ENCODE data around the gene IFT88. TPM values are rescaled to one million over a fixed set of nuclear protein-coding genes. Genes with fewer than 3 reads are reported as not detected.

IFT88 gene
- polyA plus RNA-seq, 1 donor from 2014 or later, result 32.7 TPM

GRCh38 chr13:20580257-20580656, 13.3 kb downstream of the IFT88 start:
- H3K27ac ChIP-seq (ENCODE audit: low read length), result no peak overlapping the region
- no peak for TF ChIP-seq SMC3 (conservative IDR thresholded peaks at IDR 0.05; ENCODE audit: poor library complexity)
- TF ChIP-seq REST (IDR thresholded peaks at IDR 0.05; ENCODE audit: borderline replicate concordance), result no peak
- TF ChIP-seq MXI1 (conservative IDR thresholded peaks at IDR 0.05; ENCODE audit: poor library complexity, severe bottlenecking), result no peak
- no peak for TF ChIP-seq EP300 (conservative IDR thresholded peaks at IDR 0.05; ENCODE audit: poor library complexity, severe bottlenecking)
- no peak for TF ChIP-seq POLR2AphosphoS5 (IDR thresholded peaks at IDR 0.05)
- TF ChIP-seq RAD21 (conservative IDR thresholded peaks at IDR 0.05), result no peak
- TF ChIP-seq TAF1 (IDR thresholded peaks at IDR 0.05; ENCODE audit: low read depth), result no peak
- no peak for TF ChIP-seq CTCF (IDR thresholded peaks at IDR 0.05; ENCODE audit: poor library complexity, severe bottlenecking)
- no peak for TF ChIP-seq EZH2 (IDR thresholded peaks at IDR 0.05; ENCODE audit: borderline replicate concordance, insufficient read depth, low read length, poor library complexity, severe bottlenecking)
- peaks cover 26% of the 10 kb centered on the region for H3K36me3 ChIP-seq (ENCODE audit: insufficient read depth, low read length)
- no peak overlapping the region for H3K9ac ChIP-seq (ENCODE audit: low read length)
- H3K79me2 ChIP-seq (replicated peaks; ENCODE audit: insufficient read depth, low read length), result peaks cover 3% of the 10 kb centered on the region
- H4K20me1 ChIP-seq (ENCODE audit: insufficient read depth), result no peaks in the 10 kb centered on the region
- no peak overlapping the region for H3K4me3 ChIP-seq (ENCODE audit: low read length)
- H3F3A ChIP-seq (ENCODE audit: insufficient read depth, low read length, poor library complexity, severe bottlenecking), result no peaks in the 10 kb centered on the region
- H3K27me3 ChIP-seq (ENCODE audit: insufficient read depth, low read depth, low read length), result no peaks in the 10 kb centered on the region
- peaks cover 7% of the 10 kb centered on the region for H3K9me3 ChIP-seq (ENCODE audit: low read length)
- H3K4me2 ChIP-seq (ENCODE audit: low read length), result no peak overlapping the region
- H2AFZ ChIP-seq (ENCODE audit: low read depth, low read length), result no peak overlapping the region
- no peaks in the 10 kb centered on the region for H3K9me2 ChIP-seq (ENCODE audit: insufficient read depth, low read length)

- no peaks in the 10 kb centered on the region for H3F3A ChIP-seq (ENCODE audit: insufficient read depth, low read length, poor library complexity, severe bottlenecking)
- no peak overlapping the region for H2AFZ ChIP-seq (ENCODE audit: low read depth, low read length)
- no peak for TF ChIP-seq EZH2 (IDR thresholded peaks at IDR 0.05; ENCODE audit: borderline replicate concordance, insufficient read depth, low read length, poor library complexity, severe bottlenecking)
- no peak for TF ChIP-seq MXI1 (conservative IDR thresholded peaks at IDR 0.05; ENCODE audit: poor library complexity, severe bottlenecking)
- no peak for TF ChIP-seq SMC3 (conservative IDR thresholded peaks at IDR 0.05; ENCODE audit: poor library complexity)
- no peak for TF ChIP-seq CTCF (IDR thresholded peaks at IDR 0.05; ENCODE audit: poor library complexity, severe bottlenecking)
- TF ChIP-seq EP300 (conservative IDR thresholded peaks at IDR 0.05; ENCODE audit: poor library complexity, severe bottlenecking), result no peak
- no peak for TF ChIP-seq TAF1 (IDR thresholded peaks at IDR 0.05; ENCODE audit: low read depth)
- no peak for TF ChIP-seq RAD21 (conservative IDR thresholded peaks at IDR 0.05)
- no peak for TF ChIP-seq POLR2AphosphoS5 (IDR thresholded peaks at IDR 0.05)
- TF ChIP-seq REST (IDR thresholded peaks at IDR 0.05; ENCODE audit: borderline replicate concordance), result no peak
- H3K27ac ChIP-seq (ENCODE audit: low read length), result no peak overlapping the region
- H3K9me2 ChIP-seq (ENCODE audit: insufficient read depth, low read length), result no peaks in the 10 kb centered on the region
- H3K4me3 ChIP-seq (ENCODE audit: low read length), result no peak overlapping the region
- H3K79me2 ChIP-seq (replicated peaks; ENCODE audit: insufficient read depth, low read length), result no peaks in the 10 kb centered on the region
- peaks cover 23% of the 10 kb centered on the region for H3K36me3 ChIP-seq (ENCODE audit: insufficient read depth, low read length)
- H3K9ac ChIP-seq (ENCODE audit: low read length), result no peak overlapping the region
- H3K9me3 ChIP-seq (ENCODE audit: low read length), result peaks cover 7% of the 10 kb centered on the region
- no peaks in the 10 kb centered on the region for H4K20me1 ChIP-seq (ENCODE audit: insufficient read depth)
- H3K27me3 ChIP-seq (ENCODE audit: insufficient read depth, low read depth, low read length), result no peaks in the 10 kb centered on the region
- H3K4me2 ChIP-seq (ENCODE audit: low read length), result no peak overlapping the region
These were observed 15.1 kb downstream of the IFT88 start for GRCh38 chr13:20582026-20582425.
